Motor neuron (in vitro differentiated cells): ENCODE measurements around the gene SCG2. TPM values are rescaled to one million over a fixed set of nuclear protein-coding genes. Genes with fewer than 3 reads are reported as not detected.
"Not testable (repeated sequence)": the region's sequence is repeated elsewhere in the genome, so short reads cannot be mapped to it uniquely, and the experiment has no call there.

Experiments
- ATAC-seq, 8 experiments: fragments of 200-7000 bp; cut with Tn5 transposase; replicated peaks in 6 of 8; 2 replicates each; pipeline ENCODE4 v1.8.0; 2021; ENCODE audit warnings: mild to moderate bottlenecking in 8 of 8, moderate library complexity in 8 of 8
- H3K27ac ChIP-seq, 2 donors: fragments of 250-450 bp; sonication (Bioruptor Pico); 2 replicates each; pipeline ENCODE4 v1.9.0; 2021; ENCODE audit warnings: antibody characterized with exemption in 2 of 2, mild to moderate bottlenecking in 2 of 2, moderate library complexity in 1 of 2
- H3K4me1 ChIP-seq, 2 donors: fragments of 250-450 bp; sonication (Bioruptor Pico); replicated peaks in 1 of 2; 2 replicates each; pipeline ENCODE4 v1.6.1; 2021; ENCODE audit warnings: antibody characterized with exemption in 2 of 2, mild to moderate bottlenecking in 2 of 2, moderate library complexity in 1 of 2
- H3K4me3 ChIP-seq, 5 donors: fragments of 250-450 bp; sonication (Bioruptor Pico); 2 replicates each; pipeline ENCODE4 v1.9.0; 2021; ENCODE audit warnings: antibody characterized with exemption in 5 of 5, mild to moderate bottlenecking in 5 of 5, moderate library complexity in 4 of 5
- WGBS, 10 experiments: fragments of 450-650 bp; shearing (Covaris generic); methylation state at CpG; one replicate each; pipeline ENCODE4 v1.0.0; 2022; 5-methylcytosine and 5-hydroxymethylcytosine counted together
- in situ Hi-C, 9 experiments: fragments of 400-800 bp; cut with MboI; loops; one replicate each; pipeline ENCODE4 v1.15.0; 2021; ENCODE audit warnings: low sequenced_read_pairs in 9 of 9, low pct_unique_long_range_greater_than_20kb in 2 of 9; ENCODE audit not compliant: unreplicated experiment in 9 of 9
- total RNA-seq, 8 experiments: library from RNA; unstranded; fragments of 300-600 nt; gene quantifications; 2 replicates each; pipeline versions ENCODE4 v1.2.3 to v1.2.4, GENCODE V29; 2022

Gene SCG2
- total RNA-seq, 8 experiments from 2014 or later: 0.35 to 912 (median 35.9) TPM

GRCh38 chr2:223604231-223604630 lies 2.1 kb upstream of the SCG2 start:
- in situ Hi-C loops: no loop called here
- Histone ChIP-seq H3K4me3 (no peak overlapping the region), H3K4me1 (peaks cover 0 to 7% of the 10 kb centered on the region in 2 donors), H3K27ac (no peak overlapping the region)
- no peak for ATAC-seq
- WGBS, 10 experiments: 67 to 100% (median 100%) methylated on average over 1 to 2 of the region's 2 CpGs; no CpG with 5 or more reads in 3 of the 10 experiments

- no peak overlapping the region for H3K4me3 ChIP-seq
- H3K27ac ChIP-seq: no peak overlapping the region
- ATAC-seq: no peak
- in situ Hi-C loops: no loop called here
- peaks cover 0 to 7% of the 10 kb centered on the region in 2 donors for H3K4me1 ChIP-seq
- 16 to 83% (median 70%) methylated on average over 2 of the region's 2 CpGs; no CpG with 5 or more reads in 1 of the 10 experiments for WGBS, 10 experiments
Observed at GRCh38 chr2:223602972-223603371, 811 bp upstream of the SCG2 start.

DNA sequence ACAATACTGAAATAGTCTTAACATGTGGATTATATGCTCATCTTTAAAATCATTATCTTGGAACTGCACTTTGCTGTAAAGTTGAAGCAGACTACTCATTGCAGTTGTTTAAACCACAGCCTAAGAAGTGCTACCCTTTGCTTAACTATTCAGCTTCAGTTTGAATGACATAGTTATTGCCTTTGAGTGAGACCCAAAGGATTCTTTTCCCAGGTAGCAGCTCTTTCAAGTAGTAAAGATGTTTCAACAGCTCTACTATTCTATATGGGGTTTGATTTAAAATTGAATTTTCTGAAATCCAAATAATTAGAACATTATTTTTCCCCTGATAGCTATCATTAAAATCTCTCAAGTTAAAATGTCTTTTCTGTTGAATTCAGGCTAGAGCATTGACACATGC lies 1.1 kb downstream of the SCG2 start:
- in situ Hi-C loops: no loop called here
- no peak for ATAC-seq
- Histone ChIP-seq H3K27ac (no peak overlapping the region), H3K4me1 (peaks cover 0 to 12% of the 10 kb centered on the region in 2 donors), H3K4me3 (peak overlapping the region; percentile 30 to 59 (median 43))

DNA sequence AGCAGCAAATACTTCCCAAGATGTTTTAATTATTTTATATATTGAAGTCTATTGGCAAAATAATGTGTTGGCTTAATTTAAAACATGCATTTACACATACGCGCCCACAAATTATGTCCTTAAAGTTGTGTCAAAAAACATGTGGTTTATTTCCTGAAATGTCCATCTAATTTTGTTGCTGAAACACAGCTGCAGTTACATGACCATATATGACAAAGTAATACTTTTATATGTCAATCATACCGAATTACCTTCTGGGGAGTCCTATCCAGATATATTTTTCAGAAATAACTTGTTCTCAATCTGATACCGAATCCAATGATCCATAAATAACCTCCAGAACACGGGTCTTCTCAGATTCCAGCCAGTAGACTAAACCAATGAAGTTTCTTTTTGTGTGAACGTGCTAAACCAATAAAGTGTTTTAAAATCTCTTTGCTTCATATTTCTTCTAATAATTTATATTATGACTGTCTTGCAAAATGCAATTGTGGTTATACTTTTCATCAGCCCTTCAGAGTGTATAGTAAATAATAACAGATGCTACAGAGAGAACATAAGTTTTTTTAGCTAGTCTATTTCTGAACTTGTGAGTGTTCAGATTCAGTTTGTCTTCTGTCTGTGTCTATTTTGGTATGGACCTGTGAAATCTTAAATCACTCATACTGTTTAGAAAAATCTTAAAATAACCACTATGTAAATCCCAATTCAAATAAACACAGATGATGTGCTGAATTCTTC lies 2.4 kb downstream of the SCG2 start:
- in situ Hi-C loops: no loop called here
- Histone ChIP-seq H3K4me1 (peaks cover 0 to 21% of the 10 kb centered on the region in 2 donors), H3K4me3 (peak overlapping the region in 3 of 5 donors; percentile 43 to 59 (median 47)), H3K27ac (no peak overlapping the region)
- WGBS, 10 experiments: 3 to 87% (median 66%) methylated on average over 3 to 6 of the region's 6 CpGs
- no peak for ATAC-seq

- no peak overlapping the region for H3K27ac ChIP-seq
- H3K4me3 ChIP-seq: peak overlapping the region in 2 of 5 donors; percentile 47 to 59
- peaks cover 0 to 26% of the 10 kb centered on the region in 2 donors for H3K4me1 ChIP-seq
- in situ Hi-C loops: no loop called here
- ATAC-seq: peak in 2 of 8 experiments; percentile 32 to 44
- WGBS, 10 experiments: 20 to 100% (median 83%) methylated on average over 1 to 2 of the region's 2 CpGs; no CpG with 5 or more reads in 1 of the 10 experiments
Observed at GRCh38 chr2:223598994-223599639, 3.0 kb downstream of the SCG2 start.

DNA sequence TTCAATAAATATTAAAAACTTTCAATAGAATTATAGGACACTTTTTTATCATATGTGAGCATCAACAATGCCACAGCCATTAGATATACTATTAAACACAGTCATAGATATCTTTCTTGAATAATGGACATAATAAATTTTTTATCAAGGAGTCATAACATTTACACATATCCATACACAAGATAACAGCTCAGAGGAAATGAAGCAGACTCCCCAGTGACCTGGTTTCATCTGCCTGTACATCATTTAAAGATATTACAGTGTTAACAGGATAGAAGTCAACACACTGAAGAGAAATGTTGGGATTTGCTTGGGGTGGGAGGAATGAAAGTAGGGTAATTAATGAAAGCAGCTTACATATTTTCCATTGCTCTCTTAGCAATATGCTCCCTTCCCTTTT lies 5.1 kb downstream of the SCG2 start:
- ATAC-seq: no peak
- Histone ChIP-seq H3K4me3 (peak overlapping the region in 3 of 5 donors; percentile 11 to 59 (median 18)), H3K4me1 (peaks cover 0 to 26% of the 10 kb centered on the region in 2 donors), H3K27ac (no peak overlapping the region)
- in situ Hi-C loops: no loop called here

DNA sequence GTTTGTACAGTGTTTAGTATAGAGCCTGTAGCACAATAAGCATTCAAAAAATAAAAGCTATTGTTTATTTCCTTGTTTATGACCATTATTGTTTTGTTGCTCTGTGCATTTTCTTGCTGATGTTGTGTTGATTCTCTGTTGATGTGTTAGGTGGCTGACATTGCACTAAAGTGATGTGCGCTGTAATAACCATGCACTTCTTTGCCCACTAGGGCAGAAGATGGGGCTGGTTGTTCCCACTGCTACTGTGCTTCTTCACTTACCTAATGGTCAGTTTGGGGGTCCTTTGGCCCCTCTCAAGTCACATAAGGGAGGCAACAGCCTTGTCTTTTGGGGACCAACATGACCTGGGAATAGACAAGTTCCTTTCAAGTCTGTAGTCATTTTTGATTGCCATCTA lies 6.0 kb downstream of the SCG2 start:
- Histone ChIP-seq H3K4me3 (peak overlapping the region in 1 of 5 donors; percentile 59), H3K4me1 (peaks cover 0 to 26% of the 10 kb centered on the region in 2 donors), H3K27ac (no peak overlapping the region)
- in situ Hi-C loops: no loop called here
- ATAC-seq: peak in 3 of 8 experiments; percentile 16 to 52 (median 40)
- WGBS, 10 experiments: 83 to 100% (median 100%) methylated on average over 1 of the region's 1 CpG; no CpG with 5 or more reads in 4 of the 10 experiments

DNA sequence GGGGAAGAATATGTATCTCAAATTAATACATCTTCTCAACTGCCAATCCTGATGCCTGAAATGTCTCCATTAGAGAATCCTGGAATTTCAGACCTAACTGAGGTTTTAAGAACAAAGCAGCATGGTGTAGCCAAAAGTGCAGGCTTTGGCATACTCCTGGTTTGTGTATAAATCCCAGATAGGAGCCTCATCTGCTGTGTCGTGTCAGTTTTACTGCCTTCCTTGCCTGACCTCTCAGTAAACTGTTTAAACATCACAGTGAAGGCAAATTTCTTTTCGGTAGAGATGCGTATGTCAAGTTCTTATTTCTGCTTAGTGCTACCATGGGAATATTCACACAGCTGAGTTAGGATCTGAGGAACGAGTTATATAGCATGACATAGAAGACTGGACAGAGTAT lies 7.3 kb downstream of the SCG2 start:
- WGBS, 10 experiments: 14 to 80% (median 60%) methylated on average over 1 to 4 of the region's 4 CpGs; no CpG with 5 or more reads in 3 of the 10 experiments
- Histone ChIP-seq H3K4me1 (peaks cover 0 to 19% of the 10 kb centered on the region in 2 donors), H3K27ac (no peak overlapping the region), H3K4me3 (no peak overlapping the region)
- in situ Hi-C loops: no loop called here
- ATAC-seq: peak in 1 of 8 experiments; percentile 50

GRCh38 chr2:223594259-223594658 lies 7.9 kb downstream of the SCG2 start:
- peaks cover 0 to 19% of the 10 kb centered on the region in 2 donors for H3K4me1 ChIP-seq
- no peak overlapping the region for H3K4me3 ChIP-seq
- in situ Hi-C loops: no loop called here
- no peak overlapping the region for H3K27ac ChIP-seq
- ATAC-seq: no peak
- 67 to 100% (median 86%) methylated on average over 1 to 2 of the region's 2 CpGs; no CpG with 5 or more reads in 5 of the 10 experiments for WGBS, 10 experiments

DNA sequence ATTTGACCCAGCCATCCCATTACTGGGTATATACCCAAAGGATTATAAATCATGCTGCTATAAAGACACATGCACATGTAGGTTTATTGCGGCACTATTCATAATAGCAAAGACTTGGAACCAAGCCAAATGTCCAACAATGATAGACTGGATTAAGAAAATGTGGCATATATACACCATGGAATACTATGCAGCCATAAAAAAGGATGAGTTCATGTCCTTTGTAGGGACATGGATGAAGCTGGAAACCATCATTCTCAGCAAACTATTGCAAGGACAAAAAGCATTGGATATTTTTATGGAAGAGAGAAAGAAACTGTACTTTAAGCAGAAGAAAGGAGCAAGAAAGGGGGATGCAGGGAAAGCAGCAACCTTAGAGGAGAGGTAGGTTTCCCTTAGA lies 9.5 kb downstream of the SCG2 start:
- H3K27ac ChIP-seq, H3K4me3 ChIP-seq, ATAC-seq, in situ Hi-C loops: not testable (repeated sequence)
- peaks cover 0 to 19% of the 10 kb centered on the region in 2 donors for H3K4me1 ChIP-seq
- WGBS, 10 experiments: 100% methylated on average over 1 of the region's 1 CpG; no CpG with 5 or more reads in 9 of the 10 experiments

DNA sequence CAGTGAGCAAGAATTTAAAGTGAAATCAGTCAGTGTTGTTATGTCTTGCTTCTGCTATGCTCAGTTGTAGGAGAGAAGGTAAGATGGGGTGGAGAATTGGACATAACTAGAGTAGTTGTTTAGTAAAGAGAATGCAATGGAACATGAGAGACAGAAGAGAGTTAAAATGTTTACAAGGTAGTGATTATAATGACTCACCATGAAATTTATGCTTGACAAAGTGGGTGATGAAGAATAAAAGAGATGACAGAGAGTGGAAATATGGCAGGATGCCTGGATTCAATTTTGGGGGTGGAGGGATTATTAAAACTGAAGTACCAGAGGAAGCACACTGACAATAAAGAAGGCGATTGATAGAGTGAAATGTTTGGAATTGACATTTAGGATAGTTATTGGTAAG lies 10.6 kb downstream of the SCG2 start:
- no peak for ATAC-seq
- H3K4me3 ChIP-seq: no peak overlapping the region
- in situ Hi-C loops: no loop called here

GRCh38 chr2:223590964-223591363 lies 11.2 kb downstream of the SCG2 start:
- no peak overlapping the region for H3K27ac ChIP-seq
- peaks cover 3 to 15% of the 10 kb centered on the region in 2 donors for H3K4me1 ChIP-seq
- ATAC-seq: peak in 2 of 8 experiments; percentile 23 to 78
- H3K4me3 ChIP-seq: no peak overlapping the region
- in situ Hi-C loops: no loop called here

More for the DNA sequence above, 10.6 kb downstream of the SCG2 start:
- Histone ChIP-seq H3K4me1 (peaks cover 0 to 14% of the 10 kb centered on the region in 2 donors), H3K27ac (no peak overlapping the region)
- 8 to 100% (median 80%) methylated on average over 1 of the region's 1 CpG for WGBS, 10 experiments

DNA sequence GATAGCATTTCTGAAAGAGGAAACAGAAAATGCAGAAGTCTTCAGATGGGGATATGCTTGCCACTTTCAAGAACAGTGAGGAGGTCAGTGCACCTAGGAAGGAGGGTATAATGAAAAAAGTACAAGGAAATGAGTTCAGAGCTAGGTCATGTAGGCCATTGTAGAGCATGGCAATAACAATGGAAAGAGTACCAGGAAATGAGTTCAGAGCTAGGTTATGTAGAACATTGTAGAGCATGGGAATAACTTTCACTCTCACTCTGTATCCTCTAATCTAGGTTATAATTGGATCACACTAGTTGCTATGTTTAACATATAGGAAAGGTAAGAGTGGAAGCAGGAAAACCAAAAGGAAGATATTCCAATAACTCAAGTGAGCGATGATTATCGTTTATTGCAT lies 12.3 kb downstream of the SCG2 start:
- in situ Hi-C loops: no loop called here
- H3K4me1 ChIP-seq: peaks cover 10 to 14% of the 10 kb centered on the region in 2 donors
- H3K27ac ChIP-seq: no peak overlapping the region
- ATAC-seq: no peak
- H3K4me3 ChIP-seq: no peak overlapping the region
- 88 to 100% (median 100%) methylated on average over 1 to 2 of the region's 2 CpGs for WGBS, 10 experiments
